Lower leg skin (tissue), 3 donors: ENCODE data around the gene OAF.

Experiments used
- POLR2A ChIP-seq, 2 donors: fragments of 450-650 bp; IDR thresholded peaks; one replicate each; pipeline ENCODE4 v1.6.1; 2016 to 2017; ENCODE audit warnings: antibody characterized with exemption in 2 of 2, mild to moderate bottlenecking in 1 of 2, moderate library complexity in 1 of 2
- TF ChIP-seq, protein P1 (sequence below), 3 donors: fragments of 450-650 bp; IDR thresholded peaks; one replicate each; pipeline ENCODE4 v1.5.1; 2016; ENCODE audit warnings: antibody characterized with exemption in 3 of 3, mild to moderate bottlenecking in 3 of 3, moderate library complexity in 2 of 3

DNA sequence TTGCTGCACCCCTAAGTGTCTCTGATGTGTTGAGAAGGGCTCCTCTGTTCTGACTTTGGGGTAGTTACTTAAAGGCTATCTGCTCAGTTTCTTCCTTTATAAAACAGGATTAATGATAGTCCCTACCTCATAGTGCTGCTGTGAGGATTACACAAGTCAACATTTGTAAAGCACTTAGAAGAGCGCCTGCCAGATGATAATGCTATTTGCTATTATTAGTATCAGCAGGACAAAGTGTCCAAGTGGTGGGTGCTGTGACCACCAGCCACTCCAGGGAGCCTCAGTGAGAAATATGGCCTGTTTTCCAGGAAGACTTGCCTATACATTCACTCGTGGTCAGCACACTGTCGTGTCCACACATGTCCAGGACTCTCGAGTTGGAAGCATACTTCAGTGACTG is 45.3 kb downstream of the OAF start:
- TF ChIP-seq, protein P1, sequence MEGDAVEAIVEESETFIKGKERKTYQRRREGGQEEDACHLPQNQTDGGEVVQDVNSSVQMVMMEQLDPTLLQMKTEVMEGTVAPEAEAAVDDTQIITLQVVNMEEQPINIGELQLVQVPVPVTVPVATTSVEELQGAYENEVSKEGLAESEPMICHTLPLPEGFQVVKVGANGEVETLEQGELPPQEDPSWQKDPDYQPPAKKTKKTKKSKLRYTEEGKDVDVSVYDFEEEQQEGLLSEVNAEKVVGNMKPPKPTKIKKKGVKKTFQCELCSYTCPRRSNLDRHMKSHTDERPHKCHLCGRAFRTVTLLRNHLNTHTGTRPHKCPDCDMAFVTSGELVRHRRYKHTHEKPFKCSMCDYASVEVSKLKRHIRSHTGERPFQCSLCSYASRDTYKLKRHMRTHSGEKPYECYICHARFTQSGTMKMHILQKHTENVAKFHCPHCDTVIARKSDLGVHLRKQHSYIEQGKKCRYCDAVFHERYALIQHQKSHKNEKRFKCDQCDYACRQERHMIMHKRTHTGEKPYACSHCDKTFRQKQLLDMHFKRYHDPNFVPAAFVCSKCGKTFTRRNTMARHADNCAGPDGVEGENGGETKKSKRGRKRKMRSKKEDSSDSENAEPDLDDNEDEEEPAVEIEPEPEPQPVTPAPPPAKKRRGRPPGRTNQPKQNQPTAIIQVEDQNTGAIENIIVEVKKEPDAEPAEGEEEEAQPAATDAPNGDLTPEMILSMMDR (IDR thresholded peaks at IDR 0.05): no peak
- no peak for TF ChIP-seq POLR2A (IDR thresholded peaks at IDR 0.05)
